GM12891 (cell line): Measurements from ENCODE around the gene PMM1.

Source experiments
- POLR2A ChIP-seq: IDR thresholded peaks from 2 replicates; pipeline ENCODE4 v1.6.1; 2011; ENCODE audit warnings: low read depth, low read length, control low read depth
- POLR2AphosphoS5 ChIP-seq: IDR thresholded peaks from 2 replicates; pipeline ENCODE4 v1.6.1; 2011; ENCODE audit warnings: low read depth, low read length, control low read depth

GRCh38 chr22:41556561-41556960, 33.1 kb downstream of the PMM1 start:
- TF ChIP-seq POLR2A: no peak
- no peak for TF ChIP-seq POLR2AphosphoS5
